ENCODE measurements around the gene KRT4. TPM values are rescaled to one million over a fixed set of nuclear protein-coding genes. Genes with fewer than 3 reads are reported as not detected.

KRT4 gene
- total RNA-seq, 1 experiment from 2014 or later, result not detected

DNA sequence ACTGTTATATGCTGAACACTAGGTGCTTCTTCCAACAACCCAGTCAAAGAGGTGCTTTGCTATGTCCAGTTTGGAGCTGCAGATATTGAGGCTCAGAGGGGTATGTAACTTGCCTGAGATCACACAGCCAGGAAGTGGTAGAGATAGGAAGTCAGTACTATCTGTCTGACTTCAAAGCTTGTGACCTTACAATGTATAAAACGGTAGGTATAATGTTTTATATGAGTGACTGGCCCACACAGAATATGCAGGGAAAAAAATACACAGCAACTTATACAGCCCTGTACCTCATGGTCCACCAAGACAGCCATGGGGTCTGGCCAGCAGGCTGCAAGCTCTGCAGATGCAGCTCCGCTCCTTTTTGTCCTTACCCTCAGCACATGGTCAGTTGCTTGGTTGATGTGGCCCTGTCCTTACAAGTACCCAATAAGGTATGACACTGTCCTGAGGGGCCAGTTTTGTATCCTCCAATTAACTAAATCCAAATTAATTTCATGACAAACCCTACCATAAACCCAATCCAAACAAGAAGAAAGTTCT, 3.9 kb upstream of the KRT4 start:
- Histone ChIP-seq H3K9me3 (ENCODE audit: control insufficient read depth in 1 of 2, insufficient read depth in 1 of 2, low read depth in 1 of 2, low read length in 2 of 2) (no peaks in the 10 kb centered on the region), H3K4me2 (ENCODE audit: low read length) (no peak overlapping the region), H3K4me3 (replicated peaks in 1 of 2; ENCODE audit: low read depth in 1 of 2, low read length in 2 of 2) (no peak overlapping the region), H3K79me2 (ENCODE audit: insufficient read depth, low read length) (no peaks in the 10 kb centered on the region), H3K27me3 (ENCODE audit: insufficient read depth, low read length) (0 out of 2 replicates have a peak, but pooled peaks cover 2% of the 10 kb centered on the region), H3K9me2 (ENCODE audit: insufficient read depth) (no peaks in the 10 kb centered on the region), H3K36me3 (ENCODE audit: control insufficient read depth in 1 of 2, insufficient read depth in 2 of 2, low read length in 2 of 2) (no peaks in the 10 kb centered on the region), H3K27ac (ENCODE audit: low read depth, low read length) (no peak overlapping the region), H3K4me1 (ENCODE audit: control insufficient read depth in 1 of 2, insufficient read depth in 2 of 2, low read length in 2 of 2) (peaks cover 0 to 9% of the 10 kb centered on the region in 2 experiments; a peak in 2 of 4 replicates), H3K9ac (ENCODE audit: low read length) (no peak overlapping the region), H4K20me1 (ENCODE audit: insufficient read depth) (no peaks in the 10 kb centered on the region), H2AFZ (ENCODE audit: low read depth, low read length, poor library complexity, severe bottlenecking) (no peak overlapping the region)
- intact Hi-C loops (cut with micrococcal nuclease), result no loop called here
- POLR2A ChIA-PET, result no interaction called here
- DNase-seq (ENCODE audit: low read depth, low spot score) (no peak), ATAC-seq (no peak)
- BruUV-seq (replicated peaks), result no TSS peak
- CTCF ChIA-PET, result no interaction called here
- RAD21 ChIA-PET (ENCODE audit: low non-redundant PET in 1 of 2, low total read pairs in 2 of 2, uncharacterized antibody in 2 of 2, unreplicated experiment in 2 of 2), result no interaction called here
- TF ChIP-seq, protein P1, sequence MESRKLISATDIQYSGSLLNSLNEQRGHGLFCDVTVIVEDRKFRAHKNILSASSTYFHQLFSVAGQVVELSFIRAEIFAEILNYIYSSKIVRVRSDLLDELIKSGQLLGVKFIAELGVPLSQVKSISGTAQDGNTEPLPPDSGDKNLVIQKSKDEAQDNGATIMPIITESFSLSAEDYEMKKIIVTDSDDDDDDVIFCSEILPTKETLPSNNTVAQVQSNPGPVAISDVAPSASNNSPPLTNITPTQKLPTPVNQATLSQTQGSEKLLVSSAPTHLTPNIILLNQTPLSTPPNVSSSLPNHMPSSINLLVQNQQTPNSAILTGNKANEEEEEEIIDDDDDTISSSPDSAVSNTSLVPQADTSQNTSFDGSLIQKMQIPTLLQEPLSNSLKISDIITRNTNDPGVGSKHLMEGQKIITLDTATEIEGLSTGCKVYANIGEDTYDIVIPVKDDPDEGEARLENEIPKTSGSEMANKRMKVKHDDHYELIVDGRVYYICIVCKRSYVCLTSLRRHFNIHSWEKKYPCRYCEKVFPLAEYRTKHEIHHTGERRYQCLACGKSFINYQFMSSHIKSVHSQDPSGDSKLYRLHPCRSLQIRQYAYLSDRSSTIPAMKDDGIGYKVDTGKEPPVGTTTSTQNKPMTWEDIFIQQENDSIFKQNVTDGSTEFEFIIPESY (IDR thresholded peaks at IDR 0.05; ENCODE audit: extremely low read depth, insufficient replicate concordance, low read length), result no peak
- TF ChIP-seq TCF7L2 (IDR thresholded peaks at IDR 0.05; ENCODE audit: borderline replicate concordance, extremely low read depth, insufficient read depth, insufficient read length), result no peak
- no peak for TF ChIP-seq ZNF274 (IDR thresholded peaks at IDR 0.05; ENCODE audit: low read depth, low read length)
- TF ChIP-seq SP1 (IDR thresholded peaks at IDR 0.05; ENCODE audit: low read depth), result no peak
- TF ChIP-seq, protein P2, sequence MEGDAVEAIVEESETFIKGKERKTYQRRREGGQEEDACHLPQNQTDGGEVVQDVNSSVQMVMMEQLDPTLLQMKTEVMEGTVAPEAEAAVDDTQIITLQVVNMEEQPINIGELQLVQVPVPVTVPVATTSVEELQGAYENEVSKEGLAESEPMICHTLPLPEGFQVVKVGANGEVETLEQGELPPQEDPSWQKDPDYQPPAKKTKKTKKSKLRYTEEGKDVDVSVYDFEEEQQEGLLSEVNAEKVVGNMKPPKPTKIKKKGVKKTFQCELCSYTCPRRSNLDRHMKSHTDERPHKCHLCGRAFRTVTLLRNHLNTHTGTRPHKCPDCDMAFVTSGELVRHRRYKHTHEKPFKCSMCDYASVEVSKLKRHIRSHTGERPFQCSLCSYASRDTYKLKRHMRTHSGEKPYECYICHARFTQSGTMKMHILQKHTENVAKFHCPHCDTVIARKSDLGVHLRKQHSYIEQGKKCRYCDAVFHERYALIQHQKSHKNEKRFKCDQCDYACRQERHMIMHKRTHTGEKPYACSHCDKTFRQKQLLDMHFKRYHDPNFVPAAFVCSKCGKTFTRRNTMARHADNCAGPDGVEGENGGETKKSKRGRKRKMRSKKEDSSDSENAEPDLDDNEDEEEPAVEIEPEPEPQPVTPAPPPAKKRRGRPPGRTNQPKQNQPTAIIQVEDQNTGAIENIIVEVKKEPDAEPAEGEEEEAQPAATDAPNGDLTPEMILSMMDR (IDR thresholded peaks at IDR 0.05 in 2 of 3, conservative IDR thresholded peaks at IDR 0.05 in 1 of 3; ENCODE audit: borderline replicate concordance in 1 of 3, insufficient read depth in 1 of 3, low read depth in 2 of 3, low read length in 2 of 3), result no peak
